HG02678 (cell line): ENCODE measurements around the gene OGDH.
"Not testable (repeated sequence)": the region's sequence is repeated elsewhere in the genome, so short reads cannot be mapped to it uniquely, and the experiment has no call there.

Source experiments
- ATAC-seq: cut with Tn5 transposase; IDR thresholded peaks from one replicate; pipeline ENCODE4 v1.9.1; 2021; ENCODE audit warnings: mild to moderate bottlenecking, moderate library complexity; ENCODE audit not compliant: unreplicated experiment

OGDH gene

DNA sequence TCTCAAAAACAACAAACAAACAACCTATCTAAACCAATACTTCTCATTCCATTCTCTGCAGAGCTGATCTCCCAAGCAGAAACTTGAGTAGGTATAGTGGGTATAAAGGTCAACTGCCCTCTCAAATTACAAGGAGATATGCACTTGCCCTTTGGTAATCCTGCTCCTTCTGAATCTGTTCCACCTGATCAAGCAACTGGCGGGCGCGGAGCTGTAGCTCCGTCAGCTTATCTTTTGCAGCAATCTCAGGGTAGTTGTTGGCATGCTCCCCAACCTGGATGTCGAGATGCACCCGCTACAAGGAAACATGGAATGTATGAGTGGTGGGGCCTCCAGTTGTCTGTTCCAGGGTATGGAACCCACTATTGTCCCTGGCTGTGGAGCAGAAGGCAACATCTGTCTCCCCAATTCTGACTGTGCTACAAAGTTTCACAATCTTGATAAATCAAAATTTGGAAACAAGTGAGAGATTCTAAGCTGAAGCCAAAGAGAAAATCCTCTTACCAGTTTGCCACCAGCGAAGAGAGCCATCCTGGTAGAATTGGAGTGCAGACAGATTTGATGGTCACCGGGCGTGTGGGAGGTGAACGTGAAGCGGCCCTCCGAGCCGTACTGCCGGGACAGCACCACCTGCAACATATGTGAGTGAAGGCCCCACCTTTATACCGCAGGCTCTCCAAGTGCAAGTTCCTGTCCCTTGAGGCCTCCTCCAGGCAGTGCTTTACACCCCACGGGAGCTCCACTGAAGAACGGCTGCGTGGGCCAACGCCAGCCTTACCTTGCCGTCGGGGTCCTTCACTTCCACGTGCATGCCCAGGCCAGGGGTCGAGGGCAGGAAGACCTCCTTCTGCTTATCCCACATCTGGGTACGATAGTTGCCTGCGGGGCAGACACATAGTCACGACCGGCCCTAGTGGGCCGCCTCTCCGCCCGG lies 25.2 kb upstream of the OGDH start:
- ATAC-seq, result peak; percentile 28

GRCh38 chr7:44581879-44582603 lies 24.4 kb upstream of the OGDH start, which contains the start of gene TMED4:
TSS of gene TMED4 (minus strand) at chr7:44582231. CDS start at chr7:44582206, 25 bp downstream.
- peak; percentile 87 for ATAC-seq

DNA sequence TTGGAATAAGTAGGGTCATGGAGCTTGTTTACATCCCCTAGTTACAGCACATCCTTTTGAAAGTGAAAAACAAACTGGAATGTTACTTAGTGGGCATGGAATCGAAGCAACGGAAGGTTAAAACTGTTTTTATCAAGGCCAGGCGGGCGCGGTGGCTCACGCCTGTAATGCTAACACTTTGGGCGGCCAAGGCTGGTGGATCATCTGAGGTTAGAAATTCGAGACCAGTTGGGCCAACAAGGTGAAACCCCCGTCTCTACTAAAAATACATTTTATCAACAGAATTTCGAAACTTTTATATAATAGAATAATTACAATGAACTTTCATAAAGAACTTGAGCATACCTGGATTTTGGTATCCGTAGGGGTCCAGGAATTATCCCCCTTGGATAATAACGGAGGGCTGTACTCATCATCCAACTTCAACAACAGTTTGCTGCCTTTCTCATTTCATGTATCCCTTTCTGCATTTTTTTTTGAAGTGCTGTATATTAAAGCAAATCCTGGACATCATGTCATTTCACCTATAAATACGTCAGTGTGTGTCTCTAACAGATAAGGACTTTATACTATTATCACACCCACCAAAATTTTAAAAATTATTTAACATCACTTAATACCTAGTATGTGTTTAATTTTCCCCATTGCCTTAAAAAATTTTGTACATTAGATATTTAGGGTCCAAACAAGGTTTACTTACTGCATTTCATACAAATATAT lies 23.1 kb upstream of the OGDH start:
- no peak for ATAC-seq

GRCh38 chr7:44587843-44588711 lies 18.4 kb upstream of the OGDH start:
- ATAC-seq, result peak; percentile 40

DNA sequence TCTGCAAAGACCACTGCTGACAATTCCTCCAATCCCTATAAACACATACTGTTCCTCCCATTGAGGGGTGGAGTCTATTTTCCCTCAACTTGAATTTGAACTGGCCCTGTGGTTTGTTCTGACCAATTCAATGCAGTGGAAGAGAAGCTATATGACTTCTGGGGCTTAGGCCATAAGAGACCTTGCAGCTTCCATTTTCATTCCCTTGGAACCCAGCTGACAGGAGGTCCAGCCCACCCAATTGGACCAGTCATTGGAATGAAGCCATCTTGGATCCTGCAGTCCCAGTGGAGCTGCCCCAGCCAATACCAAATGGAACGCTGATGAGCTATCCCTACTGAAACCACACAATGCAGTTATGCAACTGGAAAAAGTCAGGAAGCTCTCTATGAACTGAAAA lies 15.5 kb upstream of the OGDH start:
- no peak for ATAC-seq

- no peak for ATAC-seq
Measured at GRCh38 chr7:44595934-44596635, 10.3 kb upstream of the OGDH start.

DNA sequence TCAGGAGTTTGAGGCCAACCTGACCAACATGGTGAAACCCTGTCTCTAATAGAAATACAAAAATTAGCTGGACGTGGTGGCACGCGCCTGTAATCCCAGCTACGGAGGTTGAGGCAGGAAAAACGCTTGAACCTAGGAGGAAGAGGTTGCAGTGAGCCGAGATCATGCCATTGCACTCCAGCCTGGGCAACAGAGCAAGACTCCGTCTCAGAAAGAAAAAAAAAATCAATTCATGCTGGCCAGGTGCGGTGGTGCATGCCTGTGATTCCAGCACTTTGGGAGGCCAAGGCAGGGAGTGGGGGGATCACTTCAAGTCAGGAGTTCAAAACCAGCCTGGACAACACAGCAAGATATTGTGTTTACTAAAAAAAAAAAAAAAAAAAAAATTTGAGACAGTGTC lies 9.2 kb upstream of the OGDH start:
- ATAC-seq, result not testable (repeated sequence)

DNA sequence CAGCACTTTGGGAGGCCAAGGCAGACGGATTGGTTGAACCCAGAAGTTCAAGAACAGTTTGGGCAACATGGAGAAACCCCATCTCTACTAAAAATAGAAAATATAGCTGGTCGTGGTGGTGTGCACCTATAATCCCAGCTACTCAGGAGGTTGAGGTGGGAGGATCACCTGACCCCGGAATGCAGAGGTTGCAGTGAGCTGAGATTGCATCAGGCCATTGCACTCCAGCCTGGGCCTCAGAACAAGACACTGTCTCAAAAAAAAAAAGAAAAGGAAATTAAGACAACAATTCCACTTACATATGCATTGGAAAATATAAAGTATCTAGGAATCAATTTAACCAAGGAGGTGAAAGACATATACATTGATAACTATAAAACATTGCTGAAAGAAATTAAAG lies 7.2 kb upstream of the OGDH start:
- ATAC-seq, result no peak

DNA sequence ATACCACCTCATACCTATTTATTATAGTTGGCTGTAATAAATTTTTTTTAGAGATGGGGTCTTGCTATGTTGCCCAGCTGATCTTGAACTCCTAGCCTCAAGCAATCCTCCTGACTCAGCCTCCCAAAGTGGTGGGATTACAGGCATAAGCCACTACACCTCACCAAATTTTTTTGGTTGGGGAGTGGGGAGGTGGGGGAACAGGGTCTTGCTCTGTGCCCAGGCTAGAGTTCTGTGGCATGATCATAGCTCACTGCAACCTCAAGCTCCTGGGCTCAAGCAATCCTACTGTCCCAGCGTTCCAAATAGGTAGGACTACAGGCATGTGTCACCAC lies 3.9 kb upstream of the OGDH start:
- no peak for ATAC-seq

DNA sequence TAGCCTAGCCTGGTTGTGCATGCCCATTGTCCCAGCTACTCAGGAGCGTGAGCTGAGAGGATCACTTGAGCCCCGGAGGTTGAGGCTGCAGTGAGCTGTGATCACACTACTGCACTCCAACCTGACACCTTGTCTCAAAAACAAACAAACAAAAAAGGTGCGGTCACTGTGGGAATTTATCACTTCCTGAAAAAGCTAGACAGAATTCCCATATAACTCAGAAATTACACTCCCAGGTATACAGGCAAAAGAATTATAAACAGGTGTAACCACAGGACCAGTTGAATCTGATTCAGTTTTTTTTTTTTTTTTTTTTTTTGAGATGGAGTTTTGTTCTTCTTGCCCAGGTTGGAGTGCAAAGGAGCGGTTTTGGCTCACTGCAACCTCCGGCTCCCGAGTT lies 3.2 kb upstream of the OGDH start:
- no peak for ATAC-seq

DNA sequence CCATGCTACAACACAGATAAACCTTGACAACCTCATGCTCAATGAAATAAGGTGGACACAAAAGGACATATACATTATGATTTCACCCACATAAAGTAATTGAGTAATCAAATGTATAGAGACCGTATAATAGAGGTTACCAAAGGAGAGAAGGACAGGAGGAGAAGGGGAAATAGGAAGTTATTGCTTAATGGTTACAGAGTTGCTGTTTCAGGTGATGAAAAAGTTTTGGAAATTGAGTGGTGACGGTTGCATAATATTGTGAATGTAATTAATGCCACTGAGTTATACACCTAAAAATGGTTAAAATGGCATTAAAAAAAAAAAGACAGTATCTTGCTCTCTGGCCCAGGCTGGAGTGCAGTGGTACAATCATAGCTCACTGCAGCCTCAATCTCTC lies 1.5 kb upstream of the OGDH start:
- ATAC-seq, result no peak

- ATAC-seq, result no peak
Measured at GRCh38 chr7:44607141-44608068, 978 bp downstream of the OGDH start.

GRCh38 chr7:44608916-44609648 lies 2.7 kb downstream of the OGDH start:
- ATAC-seq, result no peak

DNA sequence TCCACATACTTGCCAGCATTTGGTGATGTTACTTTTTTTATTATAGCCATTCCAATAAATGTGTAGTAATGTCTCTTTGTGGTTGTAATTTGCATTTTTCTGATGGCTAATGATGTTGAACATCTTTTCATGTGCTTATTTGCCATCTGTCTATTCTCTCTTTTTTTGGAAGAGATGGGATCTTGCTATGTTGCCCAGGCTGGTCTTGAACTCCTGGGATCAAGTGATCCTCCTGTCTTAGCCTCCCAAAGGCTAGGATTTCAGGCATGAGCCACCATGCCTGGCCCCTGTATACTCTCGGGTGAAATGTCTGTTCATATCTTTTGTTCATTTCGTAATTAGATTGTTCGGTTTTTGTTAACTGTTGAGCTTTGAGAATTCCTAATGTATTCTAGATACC lies 3.4 kb downstream of the OGDH start:
- ATAC-seq, result no peak

DNA sequence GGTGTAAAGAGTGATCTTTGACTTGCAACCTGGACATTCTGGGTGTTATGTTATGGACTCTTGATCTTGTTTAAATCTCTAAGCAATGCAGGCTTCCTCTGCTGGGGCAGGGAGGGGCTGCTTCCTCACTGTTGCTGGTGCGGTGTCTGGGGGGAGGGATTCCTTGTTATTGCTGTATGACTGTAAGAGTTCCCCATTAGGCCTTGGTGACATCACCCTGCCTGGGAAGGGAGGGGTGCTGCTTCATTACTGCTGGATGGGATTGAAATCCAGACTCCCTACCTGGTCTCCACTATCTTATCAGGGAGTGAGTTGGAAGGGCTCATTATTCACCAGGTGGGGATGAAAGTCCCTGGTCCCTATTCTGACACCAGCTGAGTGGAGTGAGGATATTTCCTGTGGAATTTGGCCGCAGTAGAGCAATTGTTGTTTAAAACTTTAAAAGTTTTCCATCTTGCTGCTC lies 8.8 kb downstream of the OGDH start:
- no peak for ATAC-seq

GRCh38 chr7:44615793-44616192 lies 9.4 kb downstream of the OGDH start:
- no peak for ATAC-seq

- no peak for ATAC-seq
Measured at GRCh38 chr7:44616545-44616944, 10.1 kb downstream of the OGDH start.

GRCh38 chr7:44617225-44617890 lies 10.9 kb downstream of the OGDH start:
- ATAC-seq, result no peak
